NCI-H2196 (cell line): Measurements from ENCODE around the gene GRAMD1B.
A peak's percentile ranks its signal among the peaks of the same experiment; 100 is the strongest.
"Not testable (repeated sequence)": the region's sequence is repeated elsewhere in the genome, so short reads cannot be mapped to it uniquely, and the experiment has no call there.

Source experiments
- DNase-seq: peaks from one replicate; lab custom pipeline; 2025; ENCODE audit not compliant: unreplicated experiment; lab: John Stamatoyannopoulos, UW

Gene GRAMD1B

DNA sequence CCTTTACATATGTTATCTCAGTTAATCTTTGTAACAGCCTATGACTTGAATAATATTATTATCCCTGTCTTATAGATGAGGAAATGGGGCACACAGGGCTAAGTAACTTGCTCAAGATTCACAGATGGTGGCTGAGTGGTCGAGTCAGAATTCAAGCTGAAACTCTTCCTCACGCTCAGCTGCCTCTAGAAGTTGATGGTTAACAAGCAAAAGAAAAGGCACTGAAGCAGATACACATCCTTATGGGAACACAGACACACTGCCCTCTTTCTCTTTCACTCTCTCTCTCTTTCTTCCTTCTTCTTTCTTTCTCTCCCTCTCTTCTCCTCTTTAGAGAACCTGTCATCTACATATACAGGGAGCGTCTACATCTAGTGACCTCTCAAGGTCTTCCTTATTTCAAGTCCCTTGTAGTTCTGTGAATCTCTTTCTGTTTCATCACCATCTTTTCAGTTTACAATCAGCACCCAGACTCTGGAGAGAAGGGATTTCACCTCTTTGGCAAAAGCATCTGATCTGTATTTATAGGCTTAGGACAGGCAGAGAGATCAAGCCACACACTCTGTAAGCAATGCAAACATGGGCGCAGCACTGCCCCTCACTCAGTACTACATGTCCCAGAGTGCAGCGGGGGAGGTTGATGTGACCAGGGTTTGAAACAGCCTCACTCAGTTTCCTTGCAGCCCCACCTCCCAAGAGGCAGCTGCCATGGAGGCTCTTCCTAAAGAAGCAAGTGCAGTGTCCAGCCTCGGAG, 75.7 kb downstream of the GRAMD1B start:
- DNase-seq, result no peak

- DNase-seq, result no peak
Observed at GRCh38 chr11:123507043-123507442, 77.0 kb downstream of the GRAMD1B start.

GRCh38 chr11:123509737-123510578, 79.9 kb downstream of the GRAMD1B start:
- DNase-seq, result peak; percentile 61

- DNase-seq, result no peak
Observed at GRCh38 chr11:123510579-123510905, 80.5 kb downstream of the GRAMD1B start.

GRCh38 chr11:123511037-123511870, 81.2 kb downstream of the GRAMD1B start:
- peak; percentile 92 for DNase-seq

GRCh38 chr11:123513309-123513708, 83.2 kb downstream of the GRAMD1B start:
- DNase-seq, result not testable (repeated sequence)

DNA sequence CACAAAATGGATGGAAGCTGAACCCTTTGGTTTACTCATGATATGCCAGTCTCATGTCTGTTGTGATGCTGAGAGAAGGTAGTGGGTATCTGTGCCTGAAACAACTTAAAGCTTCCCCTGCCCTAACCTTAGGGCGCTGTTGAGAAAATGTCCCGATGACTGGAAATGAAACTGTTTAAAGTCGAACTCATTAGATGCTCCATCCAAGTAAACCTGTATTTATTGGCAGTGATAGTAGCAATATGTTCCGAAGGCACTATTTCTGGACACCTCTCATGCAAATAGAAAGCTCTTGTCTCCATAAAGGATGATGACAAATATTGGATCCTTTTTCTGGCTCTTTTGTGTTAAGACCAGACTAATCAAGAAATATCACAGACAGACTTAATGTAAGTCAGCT, 86.2 kb downstream of the GRAMD1B start:
- DNase-seq, result no peak

GRCh38 chr11:123517559-123518364, 87.7 kb downstream of the GRAMD1B start:
- no peak for DNase-seq

DNA sequence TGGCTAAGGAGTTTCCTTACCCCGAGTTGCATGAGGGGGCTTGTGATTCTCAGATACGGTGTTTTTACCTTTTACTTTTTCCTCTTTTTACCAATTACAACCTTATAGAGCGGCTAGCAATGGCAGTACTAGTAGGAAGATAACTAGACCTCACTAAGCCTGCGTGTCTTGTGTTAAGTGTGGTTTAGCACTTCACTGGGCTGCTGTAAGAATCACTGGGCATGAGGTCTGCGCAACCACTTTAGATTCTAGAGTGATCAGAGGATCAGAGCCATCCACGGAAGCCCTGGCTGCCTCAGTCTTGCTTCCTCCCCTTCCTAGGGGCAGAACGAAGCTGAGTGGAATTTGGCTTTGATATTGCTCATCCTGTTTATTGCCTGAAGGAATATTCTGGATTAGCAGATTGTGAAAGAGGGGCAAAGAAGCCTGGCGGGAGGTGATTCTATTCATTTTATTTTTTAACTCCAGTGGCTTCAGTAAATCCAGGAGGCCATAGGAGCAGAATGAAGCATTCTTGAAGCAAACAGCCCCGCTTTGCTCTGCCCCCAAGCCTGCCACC, 88.5 kb downstream of the GRAMD1B start:
- DNase-seq, result no peak

GRCh38 chr11:123519055-123519796, 89.2 kb downstream of the GRAMD1B start:
- DNase-seq, result no peak

DNA sequence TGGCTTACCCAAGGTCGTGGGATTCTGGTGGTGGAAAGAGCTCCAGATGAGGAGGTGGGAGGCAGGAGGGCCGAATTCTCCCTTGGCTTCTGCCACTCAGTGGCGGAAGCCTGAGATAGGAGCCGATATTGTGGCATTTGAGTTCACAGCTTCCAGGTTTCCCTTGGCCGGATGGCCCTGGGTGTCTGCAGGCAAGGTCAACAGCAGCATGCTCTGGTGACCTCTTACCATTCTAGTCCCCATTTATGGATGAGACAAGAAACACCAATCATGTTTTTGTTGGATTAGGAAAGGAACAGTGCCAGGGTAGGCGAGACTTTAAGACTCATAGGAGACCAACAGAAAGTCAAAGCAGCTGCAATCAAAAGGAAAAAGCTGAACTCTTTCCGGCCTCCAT, 89.7 kb downstream of the GRAMD1B start:
- no peak for DNase-seq

DNA sequence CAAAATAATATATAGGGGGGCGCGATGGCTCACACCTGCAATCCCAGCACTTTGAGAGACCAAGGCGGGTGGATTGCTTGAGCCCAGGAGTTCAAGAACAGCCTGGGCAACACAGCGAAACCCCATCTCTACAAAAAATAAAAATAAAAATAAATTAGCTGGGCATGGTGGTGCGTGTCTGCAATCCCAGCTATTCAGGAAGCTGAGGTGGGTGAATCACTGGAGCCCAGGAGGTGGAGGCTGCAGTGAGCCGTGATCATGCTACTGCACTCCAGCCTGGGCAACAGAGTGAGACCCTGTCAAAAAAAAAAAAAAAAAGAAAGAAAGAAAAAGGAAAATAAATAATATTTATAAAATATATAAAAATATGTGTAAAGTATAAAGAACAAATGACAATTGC, 90.4 kb downstream of the GRAMD1B start:
- DNase-seq, result not testable (repeated sequence)

- DNase-seq, result no peak
Observed at GRCh38 chr11:123521001-123521400, 90.9 kb downstream of the GRAMD1B start.

DNA sequence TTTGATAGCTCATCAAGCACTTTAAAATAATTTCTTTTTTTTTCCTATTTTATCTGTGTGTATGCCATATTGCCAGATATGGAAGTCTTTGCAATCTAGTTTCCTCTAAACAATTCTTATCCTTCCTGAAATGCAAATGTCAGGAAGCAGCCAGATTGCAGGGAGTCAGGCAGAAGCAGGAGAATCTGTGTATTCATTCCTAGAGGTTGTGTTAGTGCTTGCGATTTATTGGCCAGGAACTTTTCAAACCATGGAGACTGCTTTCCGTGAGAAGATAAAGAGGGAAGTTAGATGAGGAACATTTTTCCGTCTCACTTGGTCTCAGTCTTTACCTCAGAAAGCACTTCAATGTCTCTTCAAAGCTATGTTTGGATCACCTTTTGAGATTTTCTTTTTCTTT, 91.9 kb downstream of the GRAMD1B start:
- DNase-seq, result no peak

DNA sequence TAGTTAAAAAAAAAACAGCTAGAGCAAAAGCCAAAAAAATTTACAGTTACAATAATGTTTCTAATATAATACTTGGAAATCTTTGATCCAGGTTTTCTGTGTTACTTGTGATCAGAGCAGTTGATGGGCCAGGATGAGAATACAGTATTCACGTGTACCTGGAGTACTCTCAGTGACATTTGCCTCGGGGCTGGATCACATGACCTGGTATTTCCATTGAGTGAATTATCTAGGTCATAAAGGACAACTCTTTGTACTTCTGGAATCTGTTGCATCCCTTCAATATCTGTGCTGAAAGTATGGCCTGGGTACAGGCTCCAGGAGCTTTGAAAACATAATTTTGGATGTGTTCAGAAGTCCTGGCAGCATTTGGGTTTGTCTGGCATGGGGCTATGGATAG, 93.5 kb downstream of the GRAMD1B start:
- DNase-seq, result no peak

GRCh38 chr11:123525097-123525496, 95.0 kb downstream of the GRAMD1B start:
- no peak for DNase-seq

DNA sequence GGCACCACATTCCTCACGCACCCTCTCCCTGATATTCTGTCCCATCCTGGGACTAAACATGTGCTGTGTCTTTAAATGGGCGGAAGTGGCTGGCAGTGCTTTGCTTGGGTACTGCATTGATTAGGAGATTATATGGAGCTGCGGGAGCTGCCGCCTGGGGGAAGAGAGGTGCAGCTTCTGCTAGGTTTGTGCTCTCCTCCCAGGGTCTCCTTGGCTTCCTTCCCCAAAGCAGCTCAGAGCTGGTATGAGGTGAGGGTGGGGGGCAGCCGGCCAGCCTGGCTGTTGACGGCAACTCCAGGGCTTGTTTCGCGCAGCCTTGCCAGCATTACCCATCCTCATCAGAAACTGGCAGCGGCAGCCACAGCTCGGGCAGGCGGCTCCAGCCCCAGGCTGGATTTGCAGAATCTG, 95.4 kb downstream of the GRAMD1B start:
- no peak for DNase-seq

DNA sequence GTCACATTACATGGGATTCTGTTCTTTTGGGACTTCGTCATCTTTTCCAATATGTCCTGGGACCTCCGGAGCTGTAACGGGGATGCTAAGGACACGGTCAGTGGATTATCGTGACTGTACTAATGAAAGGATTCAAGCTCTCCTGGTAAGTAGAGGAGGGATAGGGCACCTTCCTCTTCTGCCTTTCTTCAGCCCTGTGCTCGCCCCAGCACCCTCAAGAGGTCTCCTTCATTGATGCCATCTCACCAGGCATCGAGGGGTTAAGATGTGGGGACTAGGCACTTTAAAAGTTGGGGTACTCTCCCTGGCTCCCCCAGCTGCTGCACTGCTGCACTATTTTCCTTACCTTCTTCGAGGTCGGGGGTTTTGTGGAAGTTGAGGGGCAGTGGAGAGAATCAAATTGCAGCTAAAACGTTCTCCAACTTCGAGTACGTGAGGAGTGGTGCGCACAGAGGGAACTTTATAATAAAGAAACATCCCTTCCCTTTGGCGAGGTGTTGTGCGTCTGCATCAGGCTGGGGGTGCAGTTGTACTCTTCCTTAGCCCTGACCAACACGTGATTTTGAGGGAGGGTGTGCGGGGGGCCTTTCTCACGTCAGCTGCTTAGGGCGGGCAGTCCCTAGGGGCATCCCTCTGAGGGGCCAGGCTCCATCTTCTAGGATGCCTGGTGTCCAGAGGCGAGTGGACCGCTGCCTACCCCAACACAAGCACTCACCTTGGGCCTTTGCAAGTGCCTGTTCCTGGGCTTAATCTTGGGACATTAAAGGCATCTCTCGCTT, 96.1 kb downstream of the GRAMD1B start:
- no peak for DNase-seq

DNA sequence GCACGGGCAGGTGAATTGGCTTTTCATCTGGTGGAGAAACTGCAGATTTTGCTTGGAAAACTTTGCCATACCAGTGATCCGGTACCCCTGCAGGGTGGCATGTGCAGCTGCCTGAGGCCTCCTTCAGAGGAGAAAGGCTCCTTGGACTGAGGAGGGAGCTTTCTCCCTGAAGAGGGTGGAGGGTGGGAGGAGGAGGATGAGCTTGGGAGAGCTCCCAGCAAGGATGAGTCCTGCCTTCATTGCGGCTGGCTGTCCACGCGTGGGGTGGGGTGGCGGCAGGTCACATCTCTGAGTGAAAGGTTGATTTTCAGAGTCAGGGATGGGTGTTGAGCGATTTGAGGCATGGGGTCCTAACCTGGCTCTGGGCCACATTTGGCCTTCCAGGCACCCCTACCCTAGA, 96.8 kb downstream of the GRAMD1B start:
- DNase-seq, result no peak
